HG03095 (cell line): ENCODE results near the gene ARPIN.
"Not testable (repeated sequence)": the region's sequence is repeated elsewhere in the genome, so short reads cannot be mapped to it uniquely, and the experiment has no call there.

ENCODE experiments used
- ATAC-seq: cut with Tn5 transposase; IDR thresholded peaks from one replicate; pipeline ENCODE4 v1.9.1; 2021; ENCODE audit warnings: moderate library complexity; ENCODE audit not compliant: unreplicated experiment

Gene ARPIN

GRCh38 chr15:89910891-89911626, 1.7 kb downstream of the ARPIN start:
- no peak for ATAC-seq

- no peak for ATAC-seq
These were observed 3.1 kb downstream of the ARPIN start for GRCh38 chr15:89909611-89910010.

- ATAC-seq: no peak
These were observed 4.5 kb downstream of the ARPIN start for GRCh38 chr15:89908226-89908625.

GRCh38 chr15:89907289-89907688, 5.5 kb downstream of the ARPIN start:
- ATAC-seq: no peak

GRCh38 chr15:89905846-89906378, 6.8 kb downstream of the ARPIN start:
- no peak for ATAC-seq

GRCh38 chr15:89904519-89904918, 8.2 kb downstream of the ARPIN start:
- ATAC-seq: no peak

- ATAC-seq: no peak
These were observed 9.0 kb downstream of the ARPIN start for GRCh38 chr15:89903858-89904130.

- ATAC-seq: no peak
These were observed 9.5 kb downstream of the ARPIN start for GRCh38 chr15:89903015-89903857.

GRCh38 chr15:89900849-89901248, 11.9 kb downstream of the ARPIN start:
- no peak for ATAC-seq

- no peak for ATAC-seq
These were observed 12.7 kb downstream of the ARPIN start for GRCh38 chr15:89899951-89900567.

GRCh38 chr15:89899295-89899945, 13.3 kb downstream of the ARPIN start:
- no peak for ATAC-seq

- ATAC-seq: peak; percentile 51
These were observed 14.0 kb downstream of the ARPIN start for GRCh38 chr15:89898614-89899294.

- ATAC-seq: no peak
These were observed 14.6 kb downstream of the ARPIN start for GRCh38 chr15:89898146-89898545.

- ATAC-seq: peak; percentile 88
These were observed 18.9 kb downstream of the ARPIN start, which contains the start of gene AP3S2 for GRCh38 chr15:89893696-89894447. Gene AP3S2 (minus strand): TSS chr15:89893994. CDS start chr15:89893949, 45 bp downstream.

GRCh38 chr15:89893027-89893426, 19.7 kb downstream of the ARPIN start:
- no peak for ATAC-seq

GRCh38 chr15:89888214-89888804, 24.4 kb downstream of the ARPIN start:
- no peak for ATAC-seq

GRCh38 chr15:89885611-89886010, 27.1 kb downstream of the ARPIN start:
- no peak for ATAC-seq

GRCh38 chr15:89885179-89885578, 27.6 kb downstream of the ARPIN start:
- not testable (repeated sequence) for ATAC-seq

- ATAC-seq: no peak
These were observed 29.2 kb downstream of the ARPIN start for GRCh38 chr15:89883518-89883917.
